Measurements from ENCODE around the gene DGKG.

The DGKG gene

DNA sequence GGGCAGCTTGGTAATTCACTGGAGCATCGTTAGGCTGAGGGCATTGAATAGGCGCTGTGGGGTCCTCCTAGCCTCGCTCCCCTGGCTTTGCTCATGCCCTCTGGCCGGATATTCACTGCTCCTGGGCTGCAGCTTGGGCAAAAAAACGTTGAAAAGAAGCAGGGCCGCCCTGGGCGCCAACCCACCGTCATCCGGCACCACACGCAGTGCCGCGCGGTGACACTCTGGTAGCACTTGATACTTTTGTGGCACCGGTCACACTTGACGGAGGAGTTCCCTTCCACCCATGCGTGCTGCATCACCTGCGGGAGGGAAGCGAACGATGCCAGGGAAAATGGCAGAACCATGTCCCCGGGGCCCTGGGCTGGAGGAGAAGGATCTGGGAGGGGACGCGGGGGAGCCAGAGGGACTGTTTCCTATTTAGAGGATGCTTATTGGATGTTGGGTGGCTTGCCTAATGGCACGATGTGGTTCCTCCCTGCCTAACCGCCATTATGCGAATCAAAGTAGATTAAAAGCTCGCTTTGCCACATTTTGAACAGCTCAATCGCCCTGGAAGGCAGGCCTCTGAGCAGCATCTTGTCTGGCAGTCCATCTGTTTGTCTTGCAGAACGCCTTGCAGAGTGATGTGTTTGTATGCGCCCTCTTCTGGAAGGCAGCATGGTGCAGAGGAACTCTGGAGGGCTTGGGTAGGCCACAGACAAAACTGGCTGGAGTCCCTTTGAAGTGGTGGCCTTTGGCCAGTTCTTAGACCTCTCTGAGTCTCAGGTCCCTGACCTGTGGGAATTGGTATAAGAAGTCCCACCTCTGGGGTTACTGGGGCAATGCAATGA, 93.2 kb downstream of the DGKG start:
- no peak overlapping the region for H3K4me3 Mint-ChIP-seq
- TF ChIP-seq CTCF (IDR thresholded peaks at IDR 0.05; ENCODE audit: unreplicated experiment in 3 of 3): peak in 1 of 3 experiments; percentile 12
- H3K4me1 Mint-ChIP-seq: no peaks in the 10 kb centered on the region
- peaks cover 59% of the 10 kb centered on the region for H3K27me3 Mint-ChIP-seq (ENCODE audit: low read depth)
- no peaks in the 10 kb centered on the region for H3K36me3 Mint-ChIP-seq (ENCODE audit: low read depth)
- H3K9me3 Mint-ChIP-seq: no peaks in the 10 kb centered on the region
- H3K27ac Mint-ChIP-seq: no peak overlapping the region

DNA sequence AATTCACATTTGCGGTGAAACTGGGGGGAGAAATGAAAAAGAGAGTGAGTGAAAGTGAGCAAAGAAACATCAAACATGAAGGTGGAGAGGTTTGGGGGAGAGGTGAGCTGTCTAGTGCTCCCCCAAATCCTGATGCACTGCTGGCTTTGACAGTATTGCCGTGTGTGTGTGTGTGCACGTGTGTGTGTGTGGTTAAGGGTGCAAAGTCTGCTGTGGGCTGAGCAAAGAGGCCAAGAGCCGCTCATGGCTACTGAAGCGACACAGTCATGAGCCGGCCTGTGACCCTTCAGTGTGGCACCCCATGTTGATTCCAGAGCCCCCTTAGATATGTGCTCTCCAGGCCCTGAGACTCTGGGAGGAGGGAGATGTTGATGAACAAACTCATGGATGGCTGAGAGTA, 94.3 kb downstream of the DGKG start:
- H3K36me3 Mint-ChIP-seq (ENCODE audit: low read depth): no peaks in the 10 kb centered on the region

GRCh38 chr3:186264608-186265400, 97.2 kb downstream of the DGKG start:
- Mint-ChIP-seq H3K27ac (no peak overlapping the region), H3K4me1 (no peaks in the 10 kb centered on the region), H3K36me3 (ENCODE audit: low read depth) (no peaks in the 10 kb centered on the region), H3K9me3 (no peaks in the 10 kb centered on the region), H3K4me3 (no peak overlapping the region), H3K27me3 (ENCODE audit: low read depth) (peaks cover 59% of the 10 kb centered on the region)
- no peak for TF ChIP-seq CTCF (IDR thresholded peaks at IDR 0.05; ENCODE audit: unreplicated experiment in 3 of 3)

More for the DNA sequence above, 94.3 kb downstream of the DGKG start:
- TF ChIP-seq CTCF (IDR thresholded peaks at IDR 0.05; ENCODE audit: unreplicated experiment in 3 of 3): no peak
- peaks cover 56% of the 10 kb centered on the region for H3K27me3 Mint-ChIP-seq (ENCODE audit: low read depth)
- no peak overlapping the region for H3K27ac Mint-ChIP-seq
- H3K4me1 Mint-ChIP-seq: no peaks in the 10 kb centered on the region
- no peak overlapping the region for H3K4me3 Mint-ChIP-seq
- H3K9me3 Mint-ChIP-seq: no peaks in the 10 kb centered on the region

GRCh38 chr3:186261638-186262037, 100.4 kb downstream of the DGKG start:
- H3K4me3 Mint-ChIP-seq: no peak overlapping the region
- no peak overlapping the region for H3K27ac Mint-ChIP-seq
- no peaks in the 10 kb centered on the region for H3K9me3 Mint-ChIP-seq
- peak in 1 of 3 experiments; percentile 30 for TF ChIP-seq CTCF (IDR thresholded peaks at IDR 0.05; ENCODE audit: unreplicated experiment in 3 of 3)
- H3K27me3 Mint-ChIP-seq (ENCODE audit: low read depth): peaks cover 52% of the 10 kb centered on the region
- no peaks in the 10 kb centered on the region for H3K4me1 Mint-ChIP-seq
- no peaks in the 10 kb centered on the region for H3K36me3 Mint-ChIP-seq (ENCODE audit: low read depth)

DNA sequence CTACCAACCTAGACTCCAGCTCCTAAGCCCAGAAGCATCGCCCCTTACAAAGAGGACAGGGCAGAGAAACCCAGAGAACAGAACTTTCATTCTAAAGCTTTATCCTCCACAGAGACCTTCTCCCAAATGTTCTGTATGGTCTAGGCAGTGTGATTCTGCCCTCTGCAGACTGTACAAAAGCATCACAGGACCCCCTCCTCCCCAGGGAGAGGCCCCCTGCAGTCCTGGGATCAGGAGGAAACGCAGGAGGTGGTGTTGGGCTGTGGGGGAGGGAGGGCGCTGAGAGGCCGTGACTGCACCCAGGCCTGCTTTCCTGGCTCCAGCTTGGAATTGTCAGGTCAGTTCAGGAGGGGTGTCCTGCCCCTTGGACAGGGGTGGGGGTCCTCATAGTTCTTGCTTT, 101.3 kb downstream of the DGKG start:
- H3K27ac Mint-ChIP-seq: no peak overlapping the region
- H3K27me3 Mint-ChIP-seq (ENCODE audit: low read depth): peaks cover 48% of the 10 kb centered on the region
- no peak for TF ChIP-seq CTCF (IDR thresholded peaks at IDR 0.05; ENCODE audit: unreplicated experiment in 3 of 3)
- no peaks in the 10 kb centered on the region for H3K36me3 Mint-ChIP-seq (ENCODE audit: low read depth)
- H3K4me3 Mint-ChIP-seq: no peak overlapping the region
- no peaks in the 10 kb centered on the region for H3K4me1 Mint-ChIP-seq
- H3K9me3 Mint-ChIP-seq: no peaks in the 10 kb centered on the region

Data from nephron (organoid).